SK-N-SH (cell line): ENCODE results near the gene IL1R2. TPM values are rescaled to one million over a fixed set of nuclear protein-coding genes. Genes with fewer than 3 reads are reported as not detected.
"Not testable (repeated sequence)": the region's sequence is repeated elsewhere in the genome, so short reads cannot be mapped to it uniquely, and the experiment has no call there.

Experiments
- CTCF ChIA-PET: fragments of 300-600, 350-600 bp; formaldehyde crosslinking; extraction: SDS; loops from one replicate; lab custom pipeline; 2021; lab: Yijun Ruan, JAX
- POLR2A ChIA-PET: fragments of 350-600 bp; sonication (Branson Sonifier 250); formaldehyde crosslinking; extraction: SDS; loops from one replicate; lab custom pipeline; 2020; ENCODE audit warnings: antibody characterized with exemption, inconsistent platforms; lab: Yijun Ruan, JAX
- DNase-seq: peaks from one replicate; pipeline ENCODE4 v3.0.0; 2012
- H2AFZ ChIP-seq: fragments of 200-600 bp; sonication (generic); 2 replicates; pipeline ENCODE4 v1.8.1; 2016; ENCODE audit warnings: antibody characterized with exemption, mild to moderate bottlenecking, low read depth
- H3F3A ChIP-seq: fragments of 200-600 bp; sonication (generic); replicated peaks from 2 replicates; pipeline ENCODE3; 2016; ENCODE audit warnings: antibody characterized with exemption, mild to moderate bottlenecking; ENCODE audit not compliant: insufficient read depth
- H3K27ac ChIP-seq, 2 experiments: fragments of 200-500 bp in 1 of 2; fragments of 200-600 bp in 1 of 2; sonication (Bioruptor generic) in 1 of 2; sonication (generic), shearing (Covaris generic) in 1 of 2; 2 replicates each; pipeline versions ENCODE4 v1.5.1 to v1.6.1; 2014 to 2016; ENCODE audit warnings: low read depth in 2 of 2, inconsistent platforms in 1 of 2, low read length in 1 of 2, mild to moderate bottlenecking in 1 of 2, mixed read lengths in 1 of 2
- H3K27me3 ChIP-seq: fragments of 200-600 bp; sonication (generic), shearing (Covaris generic); 2 replicates; pipeline ENCODE4 v1.6.1; 2016; ENCODE audit warnings: mixed run types; ENCODE audit not compliant: insufficient read depth
- H3K36me3 ChIP-seq, 2 experiments: fragments of 200-500 bp in 1 of 2; fragments of 200-600 bp in 1 of 2; sonication (Bioruptor generic) in 1 of 2; sonication (generic) in 1 of 2; replicated peaks in 1 of 2; 2 replicates each; pipeline versions ENCODE3 to v1.5.1; 2014 to 2016; ENCODE audit warnings: low read length in 1 of 2, mild to moderate bottlenecking in 1 of 2; ENCODE audit not compliant: insufficient read depth in 2 of 2, control insufficient read depth in 1 of 2
- H3K4me1 ChIP-seq, 2 experiments: fragments of 200-500 bp in 1 of 2; fragments of 200-600 bp in 1 of 2; sonication (Bioruptor generic) in 1 of 2; sonication (generic), shearing (Covaris generic) in 1 of 2; 2 replicates each; pipeline versions ENCODE4 v1.5.1 to v1.6.1; 2014 to 2016; ENCODE audit warnings: low read depth in 1 of 2, low read length in 1 of 2, mixed run types in 1 of 2; ENCODE audit not compliant: insufficient read depth in 2 of 2, control insufficient read depth in 1 of 2
- H3K4me2 ChIP-seq: fragments of 200-600 bp; sonication (generic), shearing (Covaris generic); 2 replicates; pipeline ENCODE4 v1.6.1; 2017; ENCODE audit warnings: mixed run types
- H3K4me3 ChIP-seq, 2 experiments: fragments of 200-500 bp in 1 of 2; fragments of 200-600 bp in 1 of 2; sonication (Bioruptor generic) in 1 of 2; sonication (generic), shearing (Covaris generic) in 1 of 2; 2 replicates each; pipeline versions ENCODE4 v1.5.1 to v1.8.1; 2014 to 2016; ENCODE audit warnings: low read depth in 2 of 2, inconsistent platforms in 1 of 2, low read length in 1 of 2, mild to moderate bottlenecking in 1 of 2, mixed read lengths in 1 of 2, moderate library complexity in 1 of 2
- H3K79me2 ChIP-seq: fragments of 200-600 bp; sonication (generic); 2 replicates; pipeline ENCODE4 v1.8.1; 2017; ENCODE audit warnings: mild to moderate bottlenecking; ENCODE audit not compliant: insufficient read depth
- H3K9ac ChIP-seq: fragments of 200-600 bp; sonication (generic); 2 replicates; pipeline ENCODE4 v1.6.1; 2017; ENCODE audit warnings: mixed run types
- H3K9me2 ChIP-seq: fragments of 200-600 bp; sonication (generic); 2 replicates; pipeline ENCODE4 v1.6.1; 2017; ENCODE audit warnings: mixed run types
- H3K9me3 ChIP-seq: fragments of 200-600 bp; sonication (generic); 2 replicates; pipeline ENCODE4 v1.6.1; 2017; ENCODE audit warnings: mixed run types, mild to moderate bottlenecking, moderate library complexity
- H4K20me1 ChIP-seq: fragments of 200-600 bp; sonication (generic); 2 replicates; pipeline ENCODE4 v1.6.1; 2017; ENCODE audit warnings: mild to moderate bottlenecking, mixed run types; ENCODE audit not compliant: insufficient read depth
- CHD2 ChIP-seq: fragments of 150-350 bp; IDR thresholded peaks from 2 replicates; pipeline ENCODE4 v1.6.1; 2018; ENCODE audit warnings: low read length; ENCODE audit not compliant: partially characterized antibody
- ELF1 ChIP-seq: IDR thresholded peaks from 2 replicates; pipeline ENCODE4 v1.4.0; 2012
- EZH2phosphoT487 ChIP-seq: fragments of 200-600 bp; sonication (generic); IDR thresholded peaks from 2 replicates; pipeline ENCODE4 v1.6.1; 2017; ENCODE audit warnings: low read depth, mixed run types, mild to moderate bottlenecking, antibody characterized with exemption, moderate library complexity, borderline replicate concordance
- FOSL2 ChIP-seq: IDR thresholded peaks from 2 replicates; pipeline ENCODE4 v1.4.0; 2012; ENCODE audit warnings: low read depth, mild to moderate bottlenecking, moderate library complexity, borderline replicate concordance
- GATA2 ChIP-seq: sonication (generic); formaldehyde crosslinking; IDR thresholded peaks from 2 replicates; pipeline ENCODE4 v1.5.0; 2020; ENCODE audit warnings: mild to moderate bottlenecking, missing genetic modification reagents
- MXI1 ChIP-seq: IDR thresholded peaks from 2 replicates; pipeline ENCODE4 v1.6.1; 2012; ENCODE audit warnings: mild to moderate bottlenecking, low read depth, low read length, improper control_type of control experiment
- POLR2AphosphoS5 ChIP-seq: IDR thresholded peaks from 2 replicates; pipeline ENCODE4 v1.6.1; 2012; ENCODE audit warnings: low read depth, low read length
- RFX5 ChIP-seq: IDR thresholded peaks from 2 replicates; pipeline ENCODE4 v1.6.1; 2012; ENCODE audit warnings: mild to moderate bottlenecking, improper control_type of control experiment, low read length
- RXRA ChIP-seq: IDR thresholded peaks from 2 replicates; pipeline ENCODE4 v1.4.0; 2012; ENCODE audit warnings: low read depth, mild to moderate bottlenecking, borderline replicate concordance
- TAF1 ChIP-seq: IDR thresholded peaks from 2 replicates; pipeline ENCODE4 v1.6.1; 2012; ENCODE audit warnings: low read depth, mild to moderate bottlenecking, low read length, moderate library complexity, borderline replicate concordance
- TCF12 ChIP-seq: IDR thresholded peaks from 2 replicates; pipeline ENCODE4 v1.4.0; 2012
- WGBS: methylation state at CpG from one replicate; pipeline ENCODE4 v1.1.6; 2017; ENCODE audit warnings: low lambda C conversion rate; 5-methylcytosine and 5-hydroxymethylcytosine counted together
- polyA plus RNA-seq, 3 experiments: library from polyadenylated mRNA; depleted of rRNA; stranded (reverse); fragments of >200 nt; gene quantifications; 2 replicates each; pipeline ENCODE4 v1.2.3, GENCODE V29; 2012
- TF ChIP-seq, protein P1 (sequence below): IDR thresholded peaks from 2 replicates; pipeline ENCODE4 v1.4.0; 2012; ENCODE audit warnings: low read depth, borderline replicate concordance
- TF ChIP-seq, protein P2 (sequence below): fragments of 150-350 bp; IDR thresholded peaks from 2 replicates; pipeline ENCODE4 v1.6.1; 2016; ENCODE audit warnings: mild to moderate bottlenecking, low read depth, low read length
- TF ChIP-seq, protein P3 (sequence below): IDR thresholded peaks from 2 replicates; pipeline ENCODE4 v1.4.0; 2012; ENCODE audit warnings: low read depth
- TF ChIP-seq, protein P4 (sequence below): IDR thresholded peaks from 2 replicates; pipeline ENCODE4 v1.4.0; 2012; ENCODE audit warnings: low read depth, borderline replicate concordance

IL1R2 gene
- polyA plus RNA-seq, 1 of the 3 experiments (the other 2 are of a cell fraction) = 0.16 TPM

DNA sequence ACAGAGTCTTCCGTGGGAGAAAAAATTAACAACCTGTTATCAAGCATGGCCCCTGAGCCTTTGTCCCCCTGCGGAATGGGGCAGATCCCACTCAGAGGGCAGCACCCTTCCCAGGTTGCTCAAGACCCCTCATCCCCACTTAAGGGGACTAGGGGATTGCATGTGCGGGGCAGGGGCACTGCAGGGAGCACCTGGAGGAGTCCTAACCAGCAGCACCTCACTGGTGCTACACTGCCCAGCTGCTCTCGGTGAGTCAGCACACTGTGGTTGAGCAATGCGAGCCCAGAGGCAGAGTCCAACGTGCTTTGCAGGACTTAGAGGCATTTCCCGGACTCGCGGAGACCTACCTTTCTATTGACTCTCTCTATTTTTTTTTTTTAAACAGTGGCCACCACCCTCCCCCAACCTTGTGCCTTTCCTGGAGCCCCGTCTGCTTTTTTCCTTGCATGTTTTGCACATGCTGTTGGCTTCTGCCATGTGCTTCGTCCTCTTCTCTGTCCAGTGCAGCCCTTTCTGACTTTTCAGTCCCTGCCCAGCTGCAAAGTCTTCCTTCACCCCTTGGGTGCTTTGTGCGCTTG, 74.0 kb downstream of the IL1R2 start:
- no peak for DNase-seq
- Histone ChIP-seq H3K9me2 (no peaks in the 10 kb centered on the region), H2AFZ (no peak overlapping the region), H3K27ac (peak overlapping the region; percentile 88 to 99; a peak in 3 of 4 replicates), H3K27me3 (no peaks in the 10 kb centered on the region), H3K9me3 (no peaks in the 10 kb centered on the region), H3K4me1 (peaks cover 32 to 37% of the 10 kb centered on the region in 2 experiments), H3K4me2 (no peak overlapping the region), H3K4me3 (no peak overlapping the region), H3K79me2 (no peaks in the 10 kb centered on the region), H3F3A (peaks cover 38% of the 10 kb centered on the region), H3K36me3 (no peaks in the 10 kb centered on the region), H4K20me1 (no peaks in the 10 kb centered on the region), H3K9ac (no peak overlapping the region)
- TF ChIP-seq GATA2 (no peak), FOSL2 (peak; percentile 31; the same call in 1 of the 2 replicates), TCF12 (peak; percentile 60)
- TF ChIP-seq, protein P1, sequence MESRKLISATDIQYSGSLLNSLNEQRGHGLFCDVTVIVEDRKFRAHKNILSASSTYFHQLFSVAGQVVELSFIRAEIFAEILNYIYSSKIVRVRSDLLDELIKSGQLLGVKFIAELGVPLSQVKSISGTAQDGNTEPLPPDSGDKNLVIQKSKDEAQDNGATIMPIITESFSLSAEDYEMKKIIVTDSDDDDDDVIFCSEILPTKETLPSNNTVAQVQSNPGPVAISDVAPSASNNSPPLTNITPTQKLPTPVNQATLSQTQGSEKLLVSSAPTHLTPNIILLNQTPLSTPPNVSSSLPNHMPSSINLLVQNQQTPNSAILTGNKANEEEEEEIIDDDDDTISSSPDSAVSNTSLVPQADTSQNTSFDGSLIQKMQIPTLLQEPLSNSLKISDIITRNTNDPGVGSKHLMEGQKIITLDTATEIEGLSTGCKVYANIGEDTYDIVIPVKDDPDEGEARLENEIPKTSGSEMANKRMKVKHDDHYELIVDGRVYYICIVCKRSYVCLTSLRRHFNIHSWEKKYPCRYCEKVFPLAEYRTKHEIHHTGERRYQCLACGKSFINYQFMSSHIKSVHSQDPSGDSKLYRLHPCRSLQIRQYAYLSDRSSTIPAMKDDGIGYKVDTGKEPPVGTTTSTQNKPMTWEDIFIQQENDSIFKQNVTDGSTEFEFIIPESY = no peak
- 62% methylated on average over 9 of the region's 12 CpGs for WGBS
- CTCF ChIA-PET = interaction anchor here (2.3 kb wide), 1 partner anchor 175 kb away, joined by 10 read pairs; no protein-coding TSS in a partner anchor
- POLR2A ChIA-PET = no interaction called here

DNA sequence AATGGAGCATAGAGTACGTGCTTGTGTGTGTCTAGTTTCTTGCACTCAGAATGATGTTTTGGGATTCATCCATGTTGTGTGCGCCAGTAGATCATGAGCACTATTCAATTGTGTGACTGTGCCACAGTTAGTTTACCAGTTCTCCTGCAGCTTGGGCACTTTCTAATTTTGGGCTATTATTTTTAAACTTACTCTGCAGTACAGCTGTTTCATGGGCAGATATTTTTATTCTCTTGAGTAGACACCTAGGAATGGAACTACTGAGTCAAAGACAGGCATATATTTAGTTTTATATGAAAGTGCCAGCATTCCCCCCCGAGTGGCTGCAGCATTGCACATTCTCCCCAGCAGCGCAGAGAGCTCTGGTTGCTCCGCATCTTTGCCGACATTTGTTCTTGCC, 74.8 kb downstream of the IL1R2 start:
- Histone ChIP-seq H3K79me2 (no peaks in the 10 kb centered on the region), H3K4me2 (no peak overlapping the region), H3K27me3 (no peaks in the 10 kb centered on the region), H3F3A (peaks cover 38% of the 10 kb centered on the region), H3K9me3 (no peaks in the 10 kb centered on the region), H3K9ac (no peak overlapping the region), H3K4me3 (no peak overlapping the region), H3K27ac (no peak overlapping the region), H4K20me1 (no peaks in the 10 kb centered on the region)
- WGBS = 62% methylated on average over 6 of the region's 6 CpGs
- ChIA-PET CTCF (interaction anchor here (1.0 kb wide), 1 partner anchor 174 kb away, joined by 3 read pairs; no protein-coding TSS in a partner anchor), POLR2A (no interaction called here)
- no peak for DNase-seq
- TF ChIP-seq, protein P2, sequence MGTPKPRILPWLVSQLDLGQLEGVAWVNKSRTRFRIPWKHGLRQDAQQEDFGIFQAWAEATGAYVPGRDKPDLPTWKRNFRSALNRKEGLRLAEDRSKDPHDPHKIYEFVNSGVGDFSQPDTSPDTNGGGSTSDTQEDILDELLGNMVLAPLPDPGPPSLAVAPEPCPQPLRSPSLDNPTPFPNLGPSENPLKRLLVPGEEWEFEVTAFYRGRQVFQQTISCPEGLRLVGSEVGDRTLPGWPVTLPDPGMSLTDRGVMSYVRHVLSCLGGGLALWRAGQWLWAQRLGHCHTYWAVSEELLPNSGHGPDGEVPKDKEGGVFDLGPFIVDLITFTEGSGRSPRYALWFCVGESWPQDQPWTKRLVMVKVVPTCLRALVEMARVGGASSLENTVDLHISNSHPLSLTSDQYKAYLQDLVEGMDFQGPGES = no peak
- TF ChIP-seq FOSL2 (no peak), RFX5 (no peak), CHD2 (no peak), EZH2phosphoT487 (no peak), TCF12 (no peak), TAF1 (no peak), RXRA (no peak), ELF1 (no peak), POLR2AphosphoS5 (no peak), MXI1 (no peak)
- TF ChIP-seq, protein P3, sequence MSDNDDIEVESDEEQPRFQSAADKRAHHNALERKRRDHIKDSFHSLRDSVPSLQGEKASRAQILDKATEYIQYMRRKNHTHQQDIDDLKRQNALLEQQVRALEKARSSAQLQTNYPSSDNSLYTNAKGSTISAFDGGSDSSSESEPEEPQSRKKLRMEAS = no peak
- TF ChIP-seq, protein P1 = no peak
- TF ChIP-seq, protein P4, sequence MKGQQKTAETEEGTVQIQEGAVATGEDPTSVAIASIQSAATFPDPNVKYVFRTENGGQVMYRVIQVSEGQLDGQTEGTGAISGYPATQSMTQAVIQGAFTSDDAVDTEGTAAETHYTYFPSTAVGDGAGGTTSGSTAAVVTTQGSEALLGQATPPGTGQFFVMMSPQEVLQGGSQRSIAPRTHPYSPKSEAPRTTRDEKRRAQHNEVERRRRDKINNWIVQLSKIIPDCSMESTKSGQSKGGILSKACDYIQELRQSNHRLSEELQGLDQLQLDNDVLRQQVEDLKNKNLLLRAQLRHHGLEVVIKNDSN = no peak
- TF ChIP-seq, all 33 proteins: peak for 0
- Histone ChIP-seq H3K4me1 (peaks cover 32 to 37% of the 10 kb centered on the region in 2 experiments), H2AFZ (no peak overlapping the region), H3K36me3 (no peaks in the 10 kb centered on the region), H3K9me2 (no peaks in the 10 kb centered on the region)

DNA sequence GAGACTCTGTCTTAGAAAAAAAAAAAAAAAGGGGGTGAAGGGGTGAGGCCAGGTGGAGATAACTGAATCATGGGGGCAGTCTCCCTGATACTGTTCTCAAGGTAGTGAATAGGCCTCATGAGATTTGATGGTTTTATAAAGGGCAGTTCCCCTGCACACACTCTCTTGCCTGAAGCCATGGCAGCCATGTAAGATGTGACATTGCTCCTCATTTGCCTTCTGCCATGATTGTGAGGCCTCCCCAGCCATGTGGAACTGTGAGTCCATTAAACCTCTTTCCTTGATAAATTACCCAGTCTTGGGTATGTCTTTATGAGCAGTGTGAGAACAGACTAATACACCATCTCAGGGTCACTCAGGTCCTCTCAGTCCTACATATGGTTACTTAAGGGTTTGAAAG, 76.4 kb downstream of the IL1R2 start:
- H3F3A ChIP-seq = peaks cover 27% of the 10 kb centered on the region

More for the DNA sequence above, 76.4 kb downstream of the IL1R2 start:
- H3K36me3 ChIP-seq, H2AFZ ChIP-seq, H3K9me3 ChIP-seq, H3K27me3 ChIP-seq, H4K20me1 ChIP-seq, DNase-seq, CTCF ChIA-PET, POLR2A ChIA-PET, H3K4me3 ChIP-seq, H3K79me2 ChIP-seq, H3K9ac ChIP-seq, H3K4me2 ChIP-seq, H3K27ac ChIP-seq, H3K9me2 ChIP-seq: not testable (repeated sequence)
- peaks cover 24 to 27% of the 10 kb centered on the region in 2 experiments for H3K4me1 ChIP-seq
